ENCODE measurements around the gene SCAMP4.

The SCAMP4 gene

DNA sequence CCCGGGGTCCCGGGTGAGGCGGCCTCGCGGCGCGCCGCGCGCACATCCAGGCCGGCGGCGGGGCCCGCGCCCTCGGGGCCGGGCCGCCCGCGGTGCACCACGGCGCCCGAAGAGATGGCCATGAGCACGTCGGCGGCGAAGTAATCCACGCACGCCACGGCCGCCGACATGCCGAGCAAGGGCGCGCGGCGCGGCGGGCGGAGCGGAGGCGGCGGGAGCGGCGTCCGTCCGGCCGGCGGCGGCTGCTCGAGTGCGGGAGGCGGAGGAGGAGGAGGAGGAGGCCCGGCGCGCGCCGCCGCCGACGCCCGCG lies 41.9 kb upstream of the SCAMP4 start, which contains the start of gene KLF16:
TSS of gene KLF16 (minus strand) at position 252 of the 310 bp plus-strand sequence. CDS start at position 170, 82 bp downstream.
- TF ChIP-seq, protein P1, sequence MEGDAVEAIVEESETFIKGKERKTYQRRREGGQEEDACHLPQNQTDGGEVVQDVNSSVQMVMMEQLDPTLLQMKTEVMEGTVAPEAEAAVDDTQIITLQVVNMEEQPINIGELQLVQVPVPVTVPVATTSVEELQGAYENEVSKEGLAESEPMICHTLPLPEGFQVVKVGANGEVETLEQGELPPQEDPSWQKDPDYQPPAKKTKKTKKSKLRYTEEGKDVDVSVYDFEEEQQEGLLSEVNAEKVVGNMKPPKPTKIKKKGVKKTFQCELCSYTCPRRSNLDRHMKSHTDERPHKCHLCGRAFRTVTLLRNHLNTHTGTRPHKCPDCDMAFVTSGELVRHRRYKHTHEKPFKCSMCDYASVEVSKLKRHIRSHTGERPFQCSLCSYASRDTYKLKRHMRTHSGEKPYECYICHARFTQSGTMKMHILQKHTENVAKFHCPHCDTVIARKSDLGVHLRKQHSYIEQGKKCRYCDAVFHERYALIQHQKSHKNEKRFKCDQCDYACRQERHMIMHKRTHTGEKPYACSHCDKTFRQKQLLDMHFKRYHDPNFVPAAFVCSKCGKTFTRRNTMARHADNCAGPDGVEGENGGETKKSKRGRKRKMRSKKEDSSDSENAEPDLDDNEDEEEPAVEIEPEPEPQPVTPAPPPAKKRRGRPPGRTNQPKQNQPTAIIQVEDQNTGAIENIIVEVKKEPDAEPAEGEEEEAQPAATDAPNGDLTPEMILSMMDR (conservative IDR thresholded peaks at IDR 0.05; ENCODE audit: low read depth, low read length) = no peak
- DNase-seq (ENCODE audit: low read depth) = no peak

GRCh38 chr19:1863638-1864479 lies 41.3 kb upstream of the SCAMP4 start:
- TF ChIP-seq, protein P1 (conservative IDR thresholded peaks at IDR 0.05; ENCODE audit: low read depth, low read length) = no peak
- DNase-seq (ENCODE audit: low read depth) = peak; percentile 95
- peak overlapping the region; percentile 86 for H3K4me3 ChIP-seq (ENCODE audit: low read depth, low read length)

More for the DNA sequence above, 41.9 kb upstream of the SCAMP4 start, which contains the start of gene KLF16:
- H3K4me3 ChIP-seq (ENCODE audit: low read depth, low read length) = peak within 1 kb of the TSS; percentile 86

- H3K4me3 ChIP-seq (ENCODE audit: low read depth, low read length) = peak overlapping the region; percentile 78
- TF ChIP-seq, protein P1 (conservative IDR thresholded peaks at IDR 0.05; ENCODE audit: low read depth, low read length) = peak; percentile 61
Observed at GRCh38 chr19:1864480-1865171, 40.6 kb upstream of the SCAMP4 start.

DNA sequence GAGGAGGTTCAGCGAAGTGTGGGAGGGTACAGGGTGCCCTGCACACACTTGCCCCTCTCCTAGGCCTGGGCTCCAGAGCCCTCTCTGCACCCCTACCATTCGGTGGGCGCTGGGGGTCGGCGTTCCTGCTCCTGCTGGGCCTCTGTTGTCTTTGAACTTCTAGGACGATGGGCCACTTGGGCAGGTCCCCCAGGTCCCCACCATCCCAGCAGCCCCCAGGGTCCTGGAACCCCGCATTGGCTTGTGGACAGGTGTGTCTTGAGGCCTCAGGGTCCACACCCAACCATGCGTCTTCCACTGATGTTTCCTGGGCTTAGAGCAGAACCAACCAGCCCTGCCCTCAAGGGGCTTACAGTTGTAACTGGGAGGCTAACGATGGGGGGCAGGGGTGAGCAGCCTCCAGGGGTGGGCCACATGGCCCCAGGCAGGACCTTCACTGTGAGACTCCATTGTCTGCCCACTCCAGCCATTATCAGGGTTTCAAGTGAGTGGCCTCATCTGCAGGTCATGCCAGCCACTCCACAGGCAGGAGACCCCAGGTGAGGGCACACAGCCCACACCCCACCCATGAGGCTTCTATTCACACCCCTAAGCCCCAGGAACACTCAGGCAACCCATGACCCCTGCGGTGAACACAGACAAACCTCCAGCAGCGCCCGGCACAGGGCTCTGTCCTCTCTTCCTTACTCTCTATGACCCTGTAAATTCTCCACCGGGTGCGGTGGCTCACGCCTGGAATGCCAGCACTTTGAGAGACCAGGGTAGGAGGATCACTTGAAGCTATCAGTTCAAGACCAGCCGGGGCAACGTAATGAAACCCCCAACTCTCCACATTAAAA lies 39.8 kb upstream of the SCAMP4 start:
- TF ChIP-seq, protein P1 (conservative IDR thresholded peaks at IDR 0.05; ENCODE audit: low read depth, low read length) = no peak
- DNase-seq (ENCODE audit: low read depth) = no peak
- H3K4me3 ChIP-seq (ENCODE audit: low read depth, low read length) = peak overlapping the region; percentile 78

More at GRCh38 chr19:1864480-1865171, 40.6 kb upstream of the SCAMP4 start:
- DNase-seq (ENCODE audit: low read depth) = peak; percentile 53

DNA sequence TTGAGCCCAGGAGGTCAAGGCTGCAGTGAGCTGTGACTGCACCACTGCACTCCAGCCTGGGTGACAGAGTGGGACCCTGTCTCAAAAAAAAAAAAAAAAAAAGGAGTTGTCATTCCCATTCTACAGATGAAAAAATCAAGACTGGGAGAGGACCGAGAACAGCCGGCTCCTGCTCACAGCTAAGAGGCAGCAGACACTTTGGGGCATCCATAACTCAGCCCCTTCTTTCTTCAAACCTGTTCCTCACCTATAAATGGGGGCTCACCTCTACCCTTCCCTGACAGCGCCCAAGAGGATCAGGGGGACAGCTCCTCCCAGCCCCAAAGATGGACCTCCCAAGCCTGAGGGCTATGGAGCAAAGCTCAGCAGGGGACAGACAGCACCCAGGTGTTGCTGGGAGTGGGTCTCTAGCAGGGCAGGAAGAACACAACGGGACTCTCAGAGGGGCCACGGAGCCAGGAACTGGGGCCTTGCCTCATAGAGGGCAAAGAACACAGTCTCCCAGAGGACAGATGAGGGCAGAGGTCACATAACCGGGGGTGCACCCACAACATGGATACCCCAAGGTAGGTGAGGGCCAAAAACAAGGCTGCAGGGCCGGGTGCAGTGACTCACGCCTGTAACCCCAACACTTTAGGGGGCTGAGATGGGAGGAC lies 38.4 kb upstream of the SCAMP4 start:
- TF ChIP-seq, protein P1 (conservative IDR thresholded peaks at IDR 0.05; ENCODE audit: low read depth, low read length) = no peak
- H3K4me3 ChIP-seq (ENCODE audit: low read depth, low read length) = no peak overlapping the region
- no peak for DNase-seq (ENCODE audit: low read depth)

DNA sequence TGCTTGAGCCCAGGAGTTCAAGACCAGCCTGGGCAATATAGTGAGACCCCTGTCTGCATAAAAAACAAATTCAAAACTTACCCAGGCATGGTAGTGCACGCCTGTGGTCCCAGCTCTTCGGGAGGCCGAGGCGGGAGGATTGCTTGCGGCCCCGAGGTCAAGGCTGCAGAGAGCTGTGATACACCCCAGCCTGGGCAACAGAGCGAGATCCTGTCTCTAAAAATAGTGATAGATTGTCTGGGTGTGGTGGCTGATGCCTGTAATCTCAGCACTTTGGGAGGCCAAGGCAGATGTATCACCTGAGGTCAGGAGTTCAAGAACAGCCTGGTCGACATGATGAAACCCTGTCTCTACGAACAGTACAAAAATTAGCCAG lies 37.9 kb upstream of the SCAMP4 start:
- no peak overlapping the region for H3K4me3 ChIP-seq (ENCODE audit: low read depth, low read length)
- TF ChIP-seq, protein P1 (conservative IDR thresholded peaks at IDR 0.05; ENCODE audit: low read depth, low read length) = no peak
- DNase-seq (ENCODE audit: low read depth) = no peak

Measured in choroid plexus epithelial cell (primary cell).